HG02884 (cell line): Measurements from ENCODE around the gene TRIM54.

ENCODE experiments used
- ATAC-seq: cut with Tn5 transposase; IDR thresholded peaks from one replicate; pipeline ENCODE4 v1.9.1; 2021; ENCODE audit warnings: mild to moderate bottlenecking, moderate library complexity; ENCODE audit not compliant: unreplicated experiment

TRIM54 gene

GRCh38 chr2:27281855-27282559 lies at the start of gene TRIM54:
Gene TRIM54 (plus strand): TSS chr2:27282429. CDS start chr2:27282732, 303 bp downstream.
- ATAC-seq = no peak

- ATAC-seq = no peak
These were observed 48.9 kb upstream of the TRIM54 start for GRCh38 chr2:27233341-27233740.

- ATAC-seq = no peak
These were observed 46.1 kb upstream of the TRIM54 start for GRCh38 chr2:27236136-27236535.

GRCh38 chr2:27236626-27237025 lies 45.6 kb upstream of the TRIM54 start:
- ATAC-seq = no peak

- no peak for ATAC-seq
These were observed 44.8 kb upstream of the TRIM54 start for GRCh38 chr2:27237341-27237945.

GRCh38 chr2:27238976-27239375 lies 43.3 kb upstream of the TRIM54 start:
- no peak for ATAC-seq

- no peak for ATAC-seq
These were observed 41.8 kb upstream of the TRIM54 start for GRCh38 chr2:27240406-27240805.

- ATAC-seq = no peak
These were observed 40.2 kb upstream of the TRIM54 start for GRCh38 chr2:27241761-27242613.

- ATAC-seq = no peak
These were observed 39.6 kb upstream of the TRIM54 start for GRCh38 chr2:27242614-27242951.

- ATAC-seq = no peak
These were observed 38.7 kb upstream of the TRIM54 start for GRCh38 chr2:27243391-27244130.

- ATAC-seq = no peak
These were observed 37.1 kb upstream of the TRIM54 start for GRCh38 chr2:27245116-27245515.

GRCh38 chr2:27245626-27246025 lies 36.6 kb upstream of the TRIM54 start:
- ATAC-seq = no peak

GRCh38 chr2:27247893-27248292 lies 34.3 kb upstream of the TRIM54 start:
- no peak for ATAC-seq

- ATAC-seq = no peak
These were observed 32.9 kb upstream of the TRIM54 start for GRCh38 chr2:27249159-27249890.

- no peak for ATAC-seq
These were observed 32.2 kb upstream of the TRIM54 start for GRCh38 chr2:27249891-27250651.

- no peak for ATAC-seq
These were observed 31.4 kb upstream of the TRIM54 start for GRCh38 chr2:27250652-27251379.

GRCh38 chr2:27251766-27252165 lies 30.5 kb upstream of the TRIM54 start:
- no peak for ATAC-seq

- no peak for ATAC-seq
These were observed 27.0 kb upstream of the TRIM54 start for GRCh38 chr2:27255187-27255586.

GRCh38 chr2:27255660-27256059 lies 26.6 kb upstream of the TRIM54 start:
- no peak for ATAC-seq
